ENCODE data around the gene PRKCI. TPM values are rescaled to one million over a fixed set of nuclear protein-coding genes. Genes with fewer than 3 reads are reported as not detected.
"Not testable (repeated sequence)": the region's sequence is repeated elsewhere in the genome, so short reads cannot be mapped to it uniquely, and the experiment has no call there.

The PRKCI gene
- total RNA-seq, 4 donors from 2014 or later = 38.6 to 123 (median 50.2) TPM

GRCh38 chr3:170189398-170190256 is 32.6 kb upstream of the PRKCI start:
- TF ChIP-seq CTCF (IDR thresholded peaks at IDR 0.05) = no peak
- TF ChIP-seq POLR2A (IDR thresholded peaks at IDR 0.05) = no peak
- no peak for DNase-seq (ENCODE audit: low spot score in 2 of 2)
- intact Hi-C loops (cut with DNase I; ENCODE audit: low total_unique reads) = no loop called here
- 83 to 90% methylated on average over 4 of the region's 4 CpGs for WGBS, 2 donors
- H3K4me3 ChIP-seq (ENCODE audit: low read depth, poor library complexity, severe bottlenecking) = no peak overlapping the region

GRCh38 chr3:170195759-170196158 is 26.5 kb upstream of the PRKCI start:
- H3K4me3 ChIP-seq (ENCODE audit: low read depth, poor library complexity, severe bottlenecking); DNase-seq (ENCODE audit: low spot score in 2 of 2); intact Hi-C loops (cut with DNase I; ENCODE audit: low total_unique reads): not testable (repeated sequence)
- 85 to 89% methylated on average over 3 of the region's 3 CpGs for WGBS, 2 donors

GRCh38 chr3:170196833-170197232 is 25.4 kb upstream of the PRKCI start:
- DNase-seq (ENCODE audit: low spot score in 2 of 2) = no peak
- TF ChIP-seq POLR2A (IDR thresholded peaks at IDR 0.05) (no peak), CTCF (IDR thresholded peaks at IDR 0.05) (no peak)
- 92 to 94% methylated on average over 3 of the region's 3 CpGs for WGBS, 2 donors
- intact Hi-C loops (cut with DNase I; ENCODE audit: low total_unique reads) = no loop called here
- no peak overlapping the region for H3K4me3 ChIP-seq (ENCODE audit: low read depth, poor library complexity, severe bottlenecking)

GRCh38 chr3:170200987-170201386 is 21.2 kb upstream of the PRKCI start:
- intact Hi-C loops (cut with DNase I; ENCODE audit: low total_unique reads) = no loop called here
- no peak for DNase-seq (ENCODE audit: low spot score in 2 of 2)
- H3K4me3 ChIP-seq (ENCODE audit: low read depth, poor library complexity, severe bottlenecking) = no peak overlapping the region
- TF ChIP-seq CTCF (IDR thresholded peaks at IDR 0.05) (no peak), POLR2A (IDR thresholded peaks at IDR 0.05) (no peak)

GRCh38 chr3:170201527-170201926 is 20.7 kb upstream of the PRKCI start:
- no peak overlapping the region for H3K4me3 ChIP-seq (ENCODE audit: low read depth, poor library complexity, severe bottlenecking)
- DNase-seq (ENCODE audit: low spot score in 2 of 2) = no peak
- TF ChIP-seq POLR2A (IDR thresholded peaks at IDR 0.05) (no peak), CTCF (IDR thresholded peaks at IDR 0.05) (no peak)
- intact Hi-C loops (cut with DNase I; ENCODE audit: low total_unique reads) = no loop called here
- 89 to 97% methylated on average over 5 of the region's 5 CpGs for WGBS, 2 donors

- WGBS, 2 donors = 81 to 82% methylated on average over 4 of the region's 4 CpGs
- no peak for DNase-seq (ENCODE audit: low spot score in 2 of 2)
- intact Hi-C loops (cut with DNase I; ENCODE audit: low total_unique reads) = no loop called here
- H3K4me3 ChIP-seq (ENCODE audit: low read depth, poor library complexity, severe bottlenecking) = no peak overlapping the region
- TF ChIP-seq CTCF (IDR thresholded peaks at IDR 0.05) = no peak
- no peak for TF ChIP-seq POLR2A (IDR thresholded peaks at IDR 0.05)
These were observed 18.8 kb upstream of the PRKCI start for GRCh38 chr3:170203457-170203856.

Measured in lower leg skin (tissue), 4 donors.